Measurements from ENCODE around the gene DNAI1. TPM values are rescaled to one million over a fixed set of nuclear protein-coding genes. Genes with fewer than 3 reads are reported as not detected.

The DNAI1 gene
- total and polyA plus RNA-seq, 10 donors = not detected

DNA sequence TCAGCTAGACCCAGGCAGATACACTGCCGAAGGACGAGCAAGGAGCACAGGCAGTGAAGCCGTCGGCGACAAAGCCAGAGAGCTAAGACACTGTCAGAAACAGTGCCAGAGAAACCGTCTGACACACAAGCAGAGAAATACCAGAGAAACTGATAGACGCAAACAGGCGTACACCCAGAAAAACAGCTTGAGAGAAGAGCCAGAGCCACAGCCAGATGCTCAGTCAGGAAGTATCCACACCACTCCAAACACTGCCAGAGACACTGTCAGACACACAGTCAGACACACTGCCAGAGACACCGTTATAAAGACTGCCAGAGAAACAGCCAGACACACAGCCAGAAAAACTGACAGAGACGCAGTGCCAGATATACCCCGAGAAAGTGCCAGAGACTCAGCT, 111.8 kb downstream of the DNAI1 start:
- H3K4me1 ChIP-seq = peaks cover 0 to 85% (median 17%) of the 10 kb centered on the region in 6 donors
- TF ChIP-seq POLR2AphosphoS5 (IDR thresholded peaks at IDR 0.05) (no peak), CTCF (IDR thresholded peaks at IDR 0.05 in 8 of 11, conservative IDR thresholded peaks at IDR 0.05 in 3 of 11) (no peak), POLR2A (IDR thresholded peaks at IDR 0.05) (no peak)
- no peaks in the 10 kb centered on the region for H3K36me3 ChIP-seq
- peaks cover 0 to 53% (median 0%) of the 10 kb centered on the region in 7 donors for H3K27me3 ChIP-seq (replicated peaks in 1 of 7)
- H3K4me3 ChIP-seq = no peak overlapping the region
- peak overlapping the region in 6 of 8 donors; percentile 13 to 65 (median 52) for H3K27ac ChIP-seq
- 66 to 79% (median 71%) methylated on average over 11 of the region's 11 CpGs for WGBS, 5 donors
- no peak for DNase-seq
- intact Hi-C loops (cut with DNase I; ENCODE audit: low total_unique reads) = no loop called here
- no peaks in the 10 kb centered on the region for H3K9me3 ChIP-seq

Small RNA genes within 50 kb of the gene (small RNA-seq; reads per million reads assigned to genes)
- gene RN7SKP24 = 0 reads per million in 4 donors

Other genes starting within 250 kb of the DNAI1 start
- 1 to 10 TPM in 3 of 7 donors, under 1 TPM in 4; 0.52 to 1.8 (median 0.83) TPM for gene KIF24, start 129.5 kb upstream of the DNAI1 start, total RNA-seq
- under 1 TPM; 0.15 to 0.33 (median 0.32) TPM for gene KIF24, start 129.5 kb upstream of the DNAI1 start, polyA plus RNA-seq
- gene NUDT2, start 129.2 kb upstream of the DNAI1 start, total RNA-seq = 10 to 100 TPM; 10.4 to 18.0 (median 14.6) TPM
- 10 to 100 TPM; 21.0 to 32.1 (median 28.0) TPM for gene NUDT2, start 129.2 kb upstream of the DNAI1 start, polyA plus RNA-seq
- 1 to 10 TPM in 6 of 7 donors, under 1 TPM in 1; 0.97 to 2.2 (median 1.5) TPM for gene MYORG, start 81.9 kb upstream of the DNAI1 start, total RNA-seq
- gene MYORG, start 81.9 kb upstream of the DNAI1 start, polyA plus RNA-seq = under 1 TPM; 0.22 to 0.48 (median 0.47) TPM
- 10 to 100 TPM; 10.4 to 26.9 (median 16.5) TPM for gene FAM219A, start 235 bp upstream of the DNAI1 start, total RNA-seq
- gene FAM219A, start 235 bp upstream of the DNAI1 start, polyA plus RNA-seq = 1 to 10 TPM; 3.2 to 9.3 (median 3.5) TPM
- gene ENHO, start 64.2 kb downstream of the DNAI1 start, total RNA-seq = under 1 TPM in 3 of 7 donors, not detected in 4; 0.35 to 0.91 (median 0.46) TPM
- gene ENHO, start 64.2 kb downstream of the DNAI1 start, polyA plus RNA-seq = under 1 TPM; 0.74 to 0.94 (median 0.89) TPM
- 10 to 100 TPM in 5 of 7 donors, 1 to 10 TPM in 2; 6.6 to 46.8 (median 26.3) TPM for gene CNTFR, start 130.9 kb downstream of the DNAI1 start, total RNA-seq
- 1 to 10 TPM; 2.8 to 7.7 (median 3.1) TPM for gene CNTFR, start 130.9 kb downstream of the DNAI1 start, polyA plus RNA-seq
- 10 to 100 TPM; 16.8 to 36.1 (median 21.5) TPM for gene RPP25L, start 153.3 kb downstream of the DNAI1 start, total RNA-seq
- 10 to 100 TPM; 32.5 to 54.1 (median 46.7) TPM for gene RPP25L, start 153.3 kb downstream of the DNAI1 start, polyA plus RNA-seq
- 10 to 100 TPM; 43.8 to 64.1 (median 52.1) TPM for gene DCTN3, start 161.7 kb downstream of the DNAI1 start, total RNA-seq
- gene DCTN3, start 161.7 kb downstream of the DNAI1 start, polyA plus RNA-seq = 10 to 100 TPM; 59.3 to 79.8 (median 75.9) TPM
- gene ARID3C, start 170.3 kb downstream of the DNAI1 start, total RNA-seq = not detected
- not detected for gene ARID3C, start 170.3 kb downstream of the DNAI1 start, polyA plus RNA-seq
- gene SIGMAR1, start 179.0 kb downstream of the DNAI1 start, total RNA-seq = 10 to 100 TPM; 24.1 to 39.7 (median 28.4) TPM
- gene SIGMAR1, start 179.0 kb downstream of the DNAI1 start, polyA plus RNA-seq = 10 to 100 TPM; 19.4 to 31.1 (median 24.4) TPM
- 100 to 1,000 TPM in 1 of 7 donors, 10 to 100 TPM in 6; 56.6 to 101 (median 78.9) TPM for gene GALT, start 187.9 kb downstream of the DNAI1 start, total RNA-seq
- 10 to 100 TPM; 32.1 to 74.4 (median 55.1) TPM for gene GALT, start 187.9 kb downstream of the DNAI1 start, polyA plus RNA-seq
- 10 to 100 TPM; 23.3 to 43.9 (median 30.7) TPM for gene IL11RA, start 193.4 kb downstream of the DNAI1 start, total RNA-seq
- gene IL11RA, start 193.4 kb downstream of the DNAI1 start, polyA plus RNA-seq = 10 to 100 TPM; 16.3 to 37.7 (median 25.1) TPM
- gene CCL27, start 203.9 kb downstream of the DNAI1 start, total RNA-seq = under 1 TPM in 1 of 7 donors, not detected in 6; 0.70 TPM
- under 1 TPM in 2 of 3 donors, not detected in 1; 0.08 to 0.32 TPM for gene CCL27, start 203.9 kb downstream of the DNAI1 start, polyA plus RNA-seq
- 10 to 100 TPM in 2 of 7 donors, 1 to 10 TPM in 3, not detected in 2; 4.0 to 57.3 (median 7.4) TPM for gene CCL19, start 232.5 kb downstream of the DNAI1 start, total RNA-seq
- 10 to 100 TPM; 22.1 to 73.1 (median 38.1) TPM for gene CCL19, start 232.5 kb downstream of the DNAI1 start, polyA plus RNA-seq